GM21381 (cell line): Measurements from ENCODE around the gene DUSP16.
"Not testable (repeated sequence)": the region's sequence is repeated elsewhere in the genome, so short reads cannot be mapped to it uniquely, and the experiment has no call there.

Experiments used
- ATAC-seq: cut with Tn5 transposase; IDR thresholded peaks from one replicate; pipeline ENCODE4 v1.9.1; 2021; ENCODE audit warnings: mild to moderate bottlenecking, moderate library complexity; ENCODE audit not compliant: unreplicated experiment

DUSP16 gene

GRCh38 chr12:12562585-12563261 lies at the start of gene DUSP16:
TSS of gene DUSP16 (minus strand) at chr12:12562863. CDS start at chr12:12521098, 41,765 bp downstream.
- ATAC-seq, result peak; percentile 73

DNA sequence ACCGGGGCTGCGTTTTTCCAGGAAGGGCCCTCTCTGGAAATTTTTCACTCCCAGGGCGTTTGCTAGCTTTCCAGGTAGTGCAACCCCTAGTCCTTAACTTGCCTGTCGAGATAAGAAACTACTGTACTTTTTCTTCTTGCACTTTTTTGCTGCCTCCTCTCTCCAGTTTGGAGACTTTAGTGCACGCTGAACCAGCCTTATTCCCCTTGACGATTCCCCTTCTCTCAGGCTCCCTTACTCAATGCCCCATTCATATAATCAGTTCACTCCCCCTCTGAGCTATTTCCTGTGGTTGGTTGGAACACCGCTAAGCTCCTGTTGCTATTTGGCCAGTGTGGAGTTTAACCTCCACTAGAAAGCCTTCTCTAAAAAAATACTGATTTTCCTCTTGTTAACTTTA lies 49.7 kb upstream of the DUSP16 start:
- ATAC-seq, result no peak

GRCh38 chr12:12611512-12612306 lies 49.0 kb upstream of the DUSP16 start, which contains the start of gene CREBL2:
TSS of gene CREBL2 (plus strand) at chr12:12611876. CDS start at chr12:12612173, 297 bp downstream.
- peak; percentile 80 for ATAC-seq

- ATAC-seq, result no peak
These were observed 48.0 kb upstream of the DUSP16 start for GRCh38 chr12:12610711-12611110.

DNA sequence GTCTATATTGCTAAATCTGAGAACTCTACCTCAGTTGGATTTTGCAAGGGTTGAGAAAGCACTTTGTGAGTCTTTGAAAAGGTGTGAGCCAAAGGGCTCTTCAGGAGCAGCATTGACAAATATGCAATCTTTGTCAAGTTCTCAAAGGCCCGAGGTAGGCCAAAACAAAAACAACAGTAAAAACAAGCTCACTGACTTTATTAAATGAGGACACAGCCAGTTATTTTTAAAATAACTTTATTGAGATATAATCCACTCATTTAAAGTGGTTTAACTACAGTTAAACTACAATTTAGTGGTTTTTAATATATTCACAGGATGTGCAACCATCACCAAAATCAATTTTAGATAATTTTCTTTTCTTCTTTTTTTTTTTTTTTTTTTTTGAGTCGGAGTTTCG lies 47.0 kb upstream of the DUSP16 start:
- no peak for ATAC-seq

DNA sequence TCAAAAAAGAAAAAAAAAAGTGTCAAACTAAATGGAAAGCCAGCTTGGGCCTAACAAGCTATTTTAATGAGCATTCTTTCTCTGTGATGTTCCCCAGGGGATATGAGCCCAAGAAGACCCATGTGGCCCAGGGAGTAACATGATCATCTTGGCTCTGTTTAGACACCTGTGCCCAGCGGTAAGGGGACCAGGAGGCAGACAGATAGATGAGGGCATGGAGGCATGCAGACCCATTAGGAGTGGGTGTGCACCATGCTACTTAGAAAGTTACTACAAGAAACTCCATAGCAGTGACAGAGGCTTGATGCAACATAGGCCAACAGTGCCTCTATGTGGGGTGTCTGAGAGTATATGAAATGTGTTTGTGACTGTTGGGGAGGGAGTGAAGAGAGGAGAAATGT lies 45.9 kb upstream of the DUSP16 start:
- ATAC-seq, result no peak

DNA sequence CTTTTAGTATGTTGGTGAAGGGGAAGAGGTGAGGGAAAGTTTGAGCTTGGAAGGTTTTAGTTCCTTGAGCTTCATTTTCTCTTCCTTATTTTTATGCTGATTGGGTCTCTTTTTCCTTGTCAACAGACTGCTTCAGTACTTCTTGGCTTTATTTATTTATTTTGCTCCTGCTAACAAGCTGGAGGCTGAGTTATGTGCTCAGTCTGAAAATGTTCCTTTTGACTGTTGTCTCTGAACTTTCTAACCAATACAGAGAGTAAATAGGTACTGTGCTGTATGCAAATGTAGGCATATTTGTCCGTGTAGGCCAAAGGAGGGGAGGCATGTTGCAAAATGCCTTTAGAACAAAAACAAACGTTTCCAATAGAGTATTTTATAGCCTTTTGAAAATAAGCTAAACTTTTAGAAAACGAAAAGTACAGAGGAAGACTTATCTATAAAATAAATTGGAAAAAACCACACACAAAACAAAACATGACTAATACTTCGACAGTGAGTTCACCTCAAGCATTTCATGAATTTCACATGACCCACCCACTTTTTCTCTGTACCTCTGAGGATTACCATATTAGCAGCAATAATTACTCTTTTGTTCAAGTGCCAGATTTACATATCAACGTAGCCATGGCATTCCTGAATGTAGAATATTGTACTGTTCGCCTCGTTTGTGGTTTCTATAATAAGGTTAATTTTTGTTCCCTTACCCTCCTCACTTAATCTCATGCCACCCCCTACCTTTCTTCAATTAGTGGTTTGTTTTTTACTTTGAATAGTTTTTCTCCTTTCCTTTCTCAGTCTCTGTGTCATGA lies 44.3 kb upstream of the DUSP16 start:
- ATAC-seq, result no peak

DNA sequence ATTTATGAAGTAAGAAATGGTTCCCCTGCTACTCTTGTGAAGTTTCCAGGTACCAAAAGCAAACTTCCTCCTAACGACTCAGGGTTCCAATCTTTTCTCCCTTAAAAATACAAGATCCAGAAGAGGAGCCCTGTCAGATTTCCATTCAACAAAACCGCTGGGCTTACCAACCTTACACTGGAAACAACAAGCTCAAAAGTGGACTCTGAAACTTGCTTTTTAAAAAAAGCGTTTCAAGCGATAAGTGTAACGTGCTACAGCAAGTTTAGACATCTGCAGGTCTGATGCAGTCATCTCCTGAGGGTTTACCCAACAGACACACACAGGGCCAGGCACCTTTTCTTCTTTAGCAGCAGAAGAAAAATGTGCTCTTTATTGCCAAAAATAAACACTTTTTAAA lies 42.1 kb upstream of the DUSP16 start:
- no peak for ATAC-seq

DNA sequence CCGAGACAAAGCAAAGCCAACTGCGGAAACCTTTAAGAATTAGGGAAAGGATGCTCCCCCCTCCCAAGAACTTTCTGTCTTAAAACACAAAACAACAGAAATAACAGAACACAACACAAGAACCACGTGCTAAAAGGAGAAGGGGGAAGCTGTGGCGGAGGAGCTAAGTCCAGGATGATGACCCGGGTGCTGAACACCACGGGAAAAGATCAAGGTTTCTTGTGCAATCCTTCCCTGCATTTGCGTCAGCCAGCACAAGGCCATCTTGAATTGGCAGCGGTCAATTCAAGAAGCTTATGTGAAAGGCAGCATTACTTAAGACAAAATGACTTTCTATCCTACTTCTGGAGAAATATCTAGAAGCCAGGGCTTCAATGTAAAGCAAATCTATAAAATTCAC lies 38.0 kb upstream of the DUSP16 start:
- ATAC-seq, result no peak

GRCh38 chr12:12599750-12600643 lies 37.3 kb upstream of the DUSP16 start:
- ATAC-seq, result no peak

GRCh38 chr12:12598864-12599263 lies 36.2 kb upstream of the DUSP16 start:
- ATAC-seq, result no peak

GRCh38 chr12:12596598-12596997 lies 33.9 kb upstream of the DUSP16 start:
- not testable (repeated sequence) for ATAC-seq

DNA sequence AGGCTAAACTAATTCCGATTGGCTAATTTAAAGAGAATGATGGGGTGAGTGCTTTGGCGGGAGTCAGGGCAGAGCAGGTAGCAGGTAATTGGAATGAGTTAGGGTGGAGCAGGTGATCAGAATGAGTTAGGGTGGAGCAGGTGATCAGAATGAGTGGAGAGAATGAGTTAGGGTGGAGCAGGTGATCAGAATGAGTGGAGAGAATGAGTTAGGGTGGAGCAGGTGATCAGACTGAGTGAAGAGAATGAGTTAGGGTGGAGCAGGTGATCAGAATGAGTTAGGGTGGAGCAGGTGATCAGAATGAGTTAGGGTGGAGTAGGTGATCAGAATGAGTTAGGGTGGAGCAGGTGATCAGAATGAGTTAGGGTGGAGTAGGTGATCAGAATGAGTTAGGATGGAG lies 33.3 kb upstream of the DUSP16 start:
- not testable (repeated sequence) for ATAC-seq

GRCh38 chr12:12592930-12593329 lies 30.3 kb upstream of the DUSP16 start:
- no peak for ATAC-seq

- no peak for ATAC-seq
These were observed 28.3 kb upstream of the DUSP16 start for GRCh38 chr12:12590961-12591360.

- ATAC-seq, result not testable (repeated sequence)
These were observed 25.8 kb upstream of the DUSP16 start for GRCh38 chr12:12588436-12588835.

- ATAC-seq, result no peak
These were observed 25.2 kb upstream of the DUSP16 start for GRCh38 chr12:12587878-12588277.

GRCh38 chr12:12586879-12587675 lies 24.4 kb upstream of the DUSP16 start:
- ATAC-seq, result no peak

GRCh38 chr12:12585115-12585863 lies 22.6 kb upstream of the DUSP16 start:
- ATAC-seq, result no peak
